GM19025 (cell line): ENCODE data around the gene TSHZ2.
"Not testable (repeated sequence)": the region's sequence is repeated elsewhere in the genome, so short reads cannot be mapped to it uniquely, and the experiment has no call there.

Experiments
- ATAC-seq: cut with Tn5 transposase; IDR thresholded peaks from one replicate; pipeline ENCODE4 v1.9.1; 2021; ENCODE audit warnings: mild to moderate bottlenecking, low read depth, moderate library complexity; ENCODE audit not compliant: unreplicated experiment

TSHZ2 gene

GRCh38 chr20:53020834-53021233 lies 48.7 kb downstream of the TSHZ2 start:
- no peak for ATAC-seq

DNA sequence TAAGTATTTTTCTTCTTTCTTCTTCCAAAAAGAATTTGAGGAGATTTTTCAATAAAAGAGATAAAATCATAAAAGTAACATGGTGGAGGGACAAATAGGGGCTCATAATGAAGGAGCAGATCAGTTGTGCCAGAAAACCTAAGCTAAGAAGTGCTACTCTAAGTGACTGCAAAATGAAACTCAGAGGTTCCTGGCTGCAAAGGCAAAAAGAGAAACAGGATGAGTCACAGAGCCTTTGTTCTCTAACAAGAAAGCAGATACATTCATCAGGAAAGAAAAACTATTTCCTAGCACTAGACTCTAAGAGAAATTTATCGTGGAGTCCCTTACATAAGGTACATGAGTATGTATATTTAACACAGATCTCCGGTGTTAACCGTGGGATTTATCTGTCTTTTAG lies 49.8 kb downstream of the TSHZ2 start:
- ATAC-seq = no peak

DNA sequence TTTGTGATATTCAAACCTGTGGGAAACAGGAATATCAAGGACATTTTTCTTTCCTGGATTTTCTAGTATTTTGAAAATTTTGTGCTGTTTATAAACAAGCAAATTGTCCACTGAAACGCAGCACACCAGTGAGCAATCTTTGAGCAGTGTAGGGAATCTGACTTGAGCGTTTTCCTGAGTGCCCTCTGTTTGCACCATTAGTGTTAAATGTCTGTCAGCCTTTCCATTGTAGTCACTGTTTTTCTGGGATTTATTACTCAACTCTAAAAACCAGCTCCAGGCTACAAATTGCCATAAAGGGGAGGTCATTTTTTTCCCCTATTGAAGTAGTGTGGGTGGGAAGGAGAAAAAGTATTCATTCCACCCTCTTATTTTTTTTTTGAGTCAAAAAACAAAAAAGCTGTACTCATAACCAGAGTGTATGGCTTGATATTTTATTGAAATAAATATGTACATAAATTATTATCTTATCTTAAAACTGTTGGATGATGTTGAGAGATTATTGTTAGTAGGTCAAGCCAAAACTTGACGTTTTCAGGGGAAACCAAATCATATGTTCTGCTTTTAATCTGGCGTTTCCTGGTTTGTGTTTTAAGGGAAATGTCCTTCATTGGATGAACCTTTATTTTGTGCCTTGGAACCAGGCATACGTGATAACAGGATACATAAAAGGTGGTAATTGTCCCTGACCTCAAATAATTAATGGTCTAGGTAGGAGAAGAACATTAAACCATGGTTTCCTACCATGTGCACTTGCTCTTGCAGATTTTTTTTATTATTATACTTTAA lies 51.8 kb downstream of the TSHZ2 start:
- ATAC-seq = no peak

DNA sequence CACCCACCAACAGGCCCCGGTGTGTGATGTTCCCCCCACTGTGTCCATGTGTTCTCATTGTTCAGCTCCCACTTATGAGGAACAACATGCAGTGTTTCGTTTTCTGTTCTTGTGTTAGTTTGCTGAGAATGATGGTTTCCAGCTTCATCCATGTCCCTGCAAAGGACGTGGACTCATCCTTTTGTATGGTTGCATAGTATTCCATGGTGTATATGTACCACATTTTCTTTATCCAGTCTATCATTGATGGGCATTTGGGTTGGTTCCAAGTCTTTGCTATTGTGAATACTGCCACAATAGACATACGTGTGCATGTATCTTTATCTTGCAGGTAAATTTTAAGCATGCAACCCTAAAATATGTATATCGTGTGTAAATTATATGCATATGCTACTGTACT lies 52.5 kb downstream of the TSHZ2 start:
- ATAC-seq = not testable (repeated sequence)

DNA sequence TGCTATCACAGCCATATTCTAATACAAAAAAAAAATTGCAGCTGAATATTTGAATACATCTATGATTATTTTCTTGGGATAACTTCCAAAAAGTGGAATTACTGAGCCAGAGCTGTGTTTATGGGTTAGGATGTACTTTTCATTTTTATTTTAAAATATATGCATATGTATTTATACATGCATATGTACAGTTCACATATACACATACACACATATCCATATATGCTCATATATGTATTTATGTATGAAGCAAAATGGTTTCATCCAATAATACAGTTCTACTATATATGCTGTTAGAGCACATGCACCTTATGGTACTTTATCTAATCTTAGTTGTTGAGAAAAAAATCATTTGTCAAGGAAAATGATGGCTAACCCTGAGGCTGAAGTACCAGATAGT lies 54.9 kb downstream of the TSHZ2 start:
- ATAC-seq = no peak

DNA sequence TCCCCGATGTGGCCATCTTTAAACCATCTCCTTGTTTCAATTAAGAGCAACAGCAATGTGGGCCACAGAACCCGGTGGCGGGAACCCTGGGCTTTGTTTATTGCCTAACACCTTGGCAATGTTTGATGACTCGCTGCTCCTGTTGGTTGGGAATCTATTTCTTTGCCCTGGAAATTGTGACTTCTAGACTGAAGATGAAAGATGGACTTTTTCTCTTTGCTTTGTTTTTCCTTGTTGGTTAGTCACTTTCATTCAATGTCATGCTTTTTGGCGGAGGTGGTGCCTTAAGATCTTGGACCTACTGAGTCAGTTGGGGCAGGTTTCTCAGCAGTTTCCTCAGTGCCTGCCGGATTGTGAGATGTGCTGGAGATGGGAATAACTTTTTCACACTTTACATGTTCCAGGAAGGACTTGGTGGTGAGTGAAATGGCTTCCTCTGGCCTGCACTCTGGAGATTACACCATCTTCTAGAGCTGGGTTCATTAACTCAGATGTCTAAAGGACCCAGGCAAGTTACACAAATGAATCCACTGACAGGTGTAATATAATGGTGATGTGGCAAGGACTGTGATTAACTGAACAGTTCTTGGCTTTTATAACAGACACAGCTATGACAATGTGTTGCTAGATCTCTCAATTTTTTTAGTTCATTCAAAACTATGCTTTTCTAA lies 56.3 kb downstream of the TSHZ2 start:
- ATAC-seq = no peak

- ATAC-seq = no peak
These were observed 57.9 kb downstream of the TSHZ2 start for GRCh38 chr20:53030061-53030460.

GRCh38 chr20:53032046-53032445 lies 59.9 kb downstream of the TSHZ2 start:
- no peak for ATAC-seq

- ATAC-seq = no peak
These were observed 60.3 kb downstream of the TSHZ2 start for GRCh38 chr20:53032478-53032932.

- ATAC-seq = no peak
These were observed 61.0 kb downstream of the TSHZ2 start for GRCh38 chr20:53033176-53033575.

- ATAC-seq = no peak
These were observed 62.7 kb downstream of the TSHZ2 start for GRCh38 chr20:53034899-53035298.

DNA sequence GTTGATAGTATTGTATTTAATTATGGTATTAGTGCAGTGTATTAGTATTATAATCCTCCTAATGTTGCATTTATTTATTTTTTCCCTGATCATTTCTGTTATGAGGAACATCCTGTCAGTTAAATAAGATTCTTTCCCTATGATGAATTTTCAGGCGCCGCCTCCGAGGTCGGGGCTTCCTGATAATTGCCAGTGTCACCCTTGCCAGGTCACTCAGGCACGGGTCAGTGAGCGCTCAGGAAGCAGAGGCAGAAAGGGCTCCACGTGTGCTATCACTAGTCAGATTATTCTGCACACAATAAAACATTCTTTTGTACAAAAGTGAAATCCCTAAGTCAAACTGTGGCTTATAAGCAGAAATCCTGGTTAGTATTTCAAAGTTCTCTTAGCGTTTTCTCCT lies 64.8 kb downstream of the TSHZ2 start:
- ATAC-seq = no peak

DNA sequence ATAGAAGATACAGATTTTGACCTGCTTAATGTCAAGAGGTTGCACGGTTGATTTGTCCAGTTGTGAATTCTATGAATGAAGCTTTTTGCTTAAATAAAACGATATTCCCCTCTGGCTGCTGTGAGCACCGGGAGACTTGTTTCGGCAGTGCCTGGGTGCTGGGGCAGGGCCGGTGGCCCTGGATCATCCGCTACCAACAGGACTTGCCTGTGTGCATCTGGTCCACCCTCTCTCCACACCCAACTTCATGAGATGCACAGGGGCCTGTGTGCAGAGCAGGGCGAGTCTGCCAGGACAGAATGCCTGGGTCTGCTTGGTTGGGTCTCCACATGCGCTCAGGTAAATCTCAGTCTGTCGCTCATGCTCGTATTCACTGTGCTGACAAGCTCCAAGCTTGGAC lies 65.5 kb downstream of the TSHZ2 start:
- ATAC-seq = no peak

GRCh38 chr20:53038299-53038698 lies 66.1 kb downstream of the TSHZ2 start:
- ATAC-seq = no peak

- ATAC-seq = no peak
These were observed 68.8 kb downstream of the TSHZ2 start for GRCh38 chr20:53040693-53041589.

DNA sequence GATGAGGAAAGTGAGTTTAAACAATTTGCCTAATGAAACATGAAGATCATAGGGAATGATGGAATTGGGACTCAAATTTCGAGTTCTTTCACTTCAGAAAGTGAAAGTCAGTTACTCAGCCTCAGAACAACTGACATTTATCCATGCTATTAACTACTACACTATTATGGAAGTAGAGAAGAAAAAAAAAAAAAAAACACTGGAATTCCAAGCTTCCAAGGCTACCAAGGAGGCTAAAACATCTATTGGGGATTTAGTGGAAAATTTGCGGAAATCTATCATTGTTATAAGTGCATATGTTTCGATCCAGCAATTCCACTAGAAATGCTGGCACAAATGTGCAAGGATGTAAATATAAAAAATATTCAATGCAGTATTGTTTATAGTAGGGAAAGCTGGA lies 70.4 kb downstream of the TSHZ2 start:
- no peak for ATAC-seq

- ATAC-seq = no peak
These were observed 72.1 kb downstream of the TSHZ2 start for GRCh38 chr20:53044296-53044695.

GRCh38 chr20:53045941-53046340 lies 73.8 kb downstream of the TSHZ2 start:
- ATAC-seq = no peak

DNA sequence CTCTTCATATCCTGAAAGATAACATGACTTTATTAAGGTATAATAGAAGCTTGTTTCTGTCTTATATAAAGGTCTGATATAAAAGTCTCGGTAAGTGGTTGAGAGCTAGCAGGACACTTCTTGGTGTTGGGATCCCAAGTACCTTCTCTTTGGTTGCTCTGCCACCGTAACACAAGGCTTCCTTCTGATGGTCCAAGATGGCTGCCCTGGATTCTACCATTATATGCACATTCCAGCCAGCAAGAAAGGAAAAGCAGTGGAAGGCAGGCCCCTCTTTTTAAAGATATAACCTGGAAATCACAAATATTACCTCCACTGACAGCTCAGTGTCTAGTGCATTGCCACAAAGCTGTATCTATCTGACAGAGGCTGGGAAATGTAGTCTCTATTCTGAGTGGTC lies 75.0 kb downstream of the TSHZ2 start:
- ATAC-seq = no peak

GRCh38 chr20:53048387-53048786 lies 76.2 kb downstream of the TSHZ2 start:
- ATAC-seq = no peak

GRCh38 chr20:53050338-53050737 lies 78.2 kb downstream of the TSHZ2 start:
- no peak for ATAC-seq
